ENCODE data around the gene MYO1A.
A peak's percentile ranks its signal among the peaks of the same experiment; 100 is the strongest.

MYO1A gene

GRCh38 chr12:57049890-57050289, at the start of gene MYO1A:
MYO1A (minus strand) TSS chr12:57050129; CDS start chr12:57048323, 1,806 bp downstream.
- POLR2A ChIA-PET: interaction anchor here (1.0 kb wide), 1 partner anchor 38 kb away, joined by 7 read pairs; no protein-coding TSS in a partner anchor
- no peaks in the 10 kb centered on the region for H3K9me3 ChIP-seq (ENCODE audit: control insufficient read depth, insufficient read depth, low read depth, low read length)

GRCh38 chr12:57099047-57099714, 49.3 kb upstream of the MYO1A start:
- ChIA-PET POLR2A (interaction anchor here (1.0 to 2.6 kb wide), 3 partner anchors 12 to 20 kb away, joined by 3 to 11 read pairs (median 8); partner anchors contain the start of genes NEMP1 and STAT6), CTCF (interaction anchor here (0.6 to 6.0 kb wide), 7 partner anchors 13 to 92 kb away, joined by 3 to 43 read pairs (median 5); partner anchors contain the start of genes NEMP1 and STAT6)
- Histone ChIP-seq H3K36me3 (ENCODE audit: control insufficient read depth in 2 of 2, insufficient read depth in 1 of 2, low read length in 2 of 2) (peaks cover 0 to 35% of the 10 kb centered on the region in 2 experiments; a peak in 1 of 3 replicates), H3K4me1 (ENCODE audit: control insufficient read depth, insufficient read depth, low read length) (no peaks in the 10 kb centered on the region), H3K4me3 (ENCODE audit: low read depth, low read length) (no peak overlapping the region), H3K27ac (ENCODE audit: extremely low read depth, low read depth, low read length) (no peak overlapping the region), H3K9me3 (ENCODE audit: control insufficient read depth, insufficient read depth, low read depth, low read length) (no peaks in the 10 kb centered on the region)
- no peak for TF ChIP-seq ZNF544 (tag by site-specific recombination; IDR thresholded peaks at IDR 0.05)
- TF ChIP-seq ZNF488 (tag by site-specific recombination; IDR thresholded peaks at IDR 0.05): no peak
- TF ChIP-seq ZNF513 (tag by site-specific recombination; IDR thresholded peaks at IDR 0.05): no peak
- no peak for TF ChIP-seq SP7 (tag by site-specific recombination; IDR thresholded peaks at IDR 0.05)
- TF ChIP-seq TRIM28 (IDR thresholded peaks at IDR 0.05; ENCODE audit: borderline replicate concordance, low read length): no peak
- no peak for TF ChIP-seq HOXD13 (CRISPR knock-in tag; IDR thresholded peaks at IDR 0.05; ENCODE audit: borderline replicate concordance)
- no peak for TF ChIP-seq ZNF677 (tag by site-specific recombination; IDR thresholded peaks at IDR 0.05)
- no peak for TF ChIP-seq ZSCAN16 (tag by site-specific recombination; IDR thresholded peaks at IDR 0.05)
- no peak for TF ChIP-seq SCRT1 (tag by site-specific recombination; IDR thresholded peaks at IDR 0.05; ENCODE audit: borderline replicate concordance)
- no peak for TF ChIP-seq ELK4 (IDR thresholded peaks at IDR 0.05; ENCODE audit: borderline replicate concordance, low read depth, low read length)
- no peak for TF ChIP-seq ZNF132 (tag by site-specific recombination; IDR thresholded peaks at IDR 0.05; ENCODE audit: borderline replicate concordance)
- no peak for TF ChIP-seq GFI1B (tag by site-specific recombination; IDR thresholded peaks at IDR 0.05)

More at GRCh38 chr12:57049890-57050289, at the start of gene MYO1A:
- TF ChIP-seq ZBTB17 (tag by site-specific recombination; IDR thresholded peaks at IDR 0.05): no peak
- TF ChIP-seq HOXC10 (CRISPR knock-in tag; IDR thresholded peaks at IDR 0.05): no peak
- peak; percentile 97 for TF ChIP-seq REST (tag by site-specific recombination; IDR thresholded peaks at IDR 0.05)
- no peak for TF ChIP-seq ZBTB8A (tag by site-specific recombination; IDR thresholded peaks at IDR 0.05)
- CTCF ChIA-PET: interaction anchor here (0.6 to 4.3 kb wide), 9 partner anchors 11 to 62 kb away, joined by 3 to 15 read pairs (median 5); partner anchors contain the start of gene STAT6
- no peak within 1 kb of the TSS for H3K4me3 ChIP-seq (ENCODE audit: low read depth, low read length)
- no peaks in the 10 kb centered on the region for H3K4me1 ChIP-seq (ENCODE audit: control insufficient read depth, insufficient read depth, low read length)
- H3K27ac ChIP-seq (ENCODE audit: extremely low read depth, low read depth, low read length): no peak within 1 kb of the TSS
- no peaks in the 10 kb centered on the region; a peak in 1 of 3 replicates for H3K36me3 ChIP-seq (ENCODE audit: control insufficient read depth in 2 of 2, insufficient read depth in 1 of 2, low read length in 2 of 2)

Data from HEK293 (cell line).